Measurements from ENCODE around the gene CALHM5.
"Not testable (repeated sequence)": the region's sequence is repeated elsewhere in the genome, so short reads cannot be mapped to it uniquely, and the experiment has no call there.

Gene CALHM5

GRCh38 chr6:116492331-116493067, 18.9 kb upstream of the CALHM5 start:
- no peak for ATAC-seq
- TF ChIP-seq ZNF70 (CRISPR knock-in tag; IDR thresholded peaks at IDR 0.05) = no peak
- no peak for TF ChIP-seq GLIS3 (CRISPR knock-in tag; IDR thresholded peaks at IDR 0.05)
- TF ChIP-seq ISL1 (CRISPR knock-in tag; IDR thresholded peaks at IDR 0.05) = no peak
- no peak for TF ChIP-seq CSDC2 (CRISPR knock-in tag; IDR thresholded peaks at IDR 0.05)
- TF ChIP-seq TOX (CRISPR knock-in tag; IDR thresholded peaks at IDR 0.05; ENCODE audit: borderline replicate concordance) = no peak
- no peak for TF ChIP-seq SNAI2 (CRISPR knock-in tag; IDR thresholded peaks at IDR 0.05)
- no peak for TF ChIP-seq ARNTL (CRISPR knock-in tag; IDR thresholded peaks at IDR 0.05; ENCODE audit: borderline replicate concordance, low read depth)
- TF ChIP-seq PATZ1 (CRISPR knock-in tag; IDR thresholded peaks at IDR 0.05; ENCODE audit: borderline replicate concordance) = no peak
- TF ChIP-seq ZNF8 (CRISPR knock-in tag; IDR thresholded peaks at IDR 0.05) = no peak
- no peak for TF ChIP-seq ZC3H10 (CRISPR knock-in tag; IDR thresholded peaks at IDR 0.05)
- no peak for TF ChIP-seq ZNF565 (CRISPR knock-in tag; conservative IDR thresholded peaks at IDR 0.05; ENCODE audit: low read depth)

- not testable (repeated sequence) for ATAC-seq
Measured at GRCh38 chr6:116495161-116495560, 16.3 kb upstream of the CALHM5 start.

GRCh38 chr6:116497113-116497676, 14.2 kb upstream of the CALHM5 start:
- no peak for ATAC-seq
- no peak for TF ChIP-seq SNAI2 (CRISPR knock-in tag; IDR thresholded peaks at IDR 0.05)
- TF ChIP-seq ZNF70 (CRISPR knock-in tag; IDR thresholded peaks at IDR 0.05) = no peak
- no peak for TF ChIP-seq ARNTL (CRISPR knock-in tag; IDR thresholded peaks at IDR 0.05; ENCODE audit: borderline replicate concordance, low read depth)
- no peak for TF ChIP-seq TOX (CRISPR knock-in tag; IDR thresholded peaks at IDR 0.05; ENCODE audit: borderline replicate concordance)
- no peak for TF ChIP-seq TCF4 (CRISPR knock-in tag; IDR thresholded peaks at IDR 0.05; ENCODE audit: borderline replicate concordance)
- TF ChIP-seq BACH2 (CRISPR knock-in tag; IDR thresholded peaks at IDR 0.05; ENCODE audit: borderline replicate concordance) = no peak
- TF ChIP-seq ZC3H10 (CRISPR knock-in tag; IDR thresholded peaks at IDR 0.05) = no peak
- no peak for TF ChIP-seq ZNF8 (CRISPR knock-in tag; IDR thresholded peaks at IDR 0.05)
- TF ChIP-seq RARB (CRISPR knock-in tag; IDR thresholded peaks at IDR 0.05) = no peak
- no peak for TF ChIP-seq ZNF565 (CRISPR knock-in tag; conservative IDR thresholded peaks at IDR 0.05; ENCODE audit: low read depth)
- no peak for TF ChIP-seq CSRNP3 (CRISPR knock-in tag; IDR thresholded peaks at IDR 0.05)
- TF ChIP-seq ZFP3 (CRISPR knock-in tag; IDR thresholded peaks at IDR 0.05) = no peak
- no peak for TF ChIP-seq PPARA (CRISPR knock-in tag; IDR thresholded peaks at IDR 0.05; ENCODE audit: borderline replicate concordance)
- no peak for TF ChIP-seq ZFP30 (CRISPR knock-in tag; IDR thresholded peaks at IDR 0.05)

- ATAC-seq = no peak
- no peak for TF ChIP-seq TOX (CRISPR knock-in tag; IDR thresholded peaks at IDR 0.05; ENCODE audit: borderline replicate concordance)
- TF ChIP-seq CSRNP3 (CRISPR knock-in tag; IDR thresholded peaks at IDR 0.05) = no peak
- TF ChIP-seq ZNF8 (CRISPR knock-in tag; IDR thresholded peaks at IDR 0.05) = no peak
- no peak for TF ChIP-seq TCF4 (CRISPR knock-in tag; IDR thresholded peaks at IDR 0.05; ENCODE audit: borderline replicate concordance)
- no peak for TF ChIP-seq PATZ1 (CRISPR knock-in tag; IDR thresholded peaks at IDR 0.05; ENCODE audit: borderline replicate concordance)
Measured at GRCh38 chr6:116500969-116501433, 10.4 kb upstream of the CALHM5 start.

All from SK-N-SH treated with all-trans-retinoic acid at 6 μM for 48 hours (cell line).